K562 (cell line): ENCODE results near the gene LAX1. TPM values are rescaled to one million over a fixed set of nuclear protein-coding genes. Genes with fewer than 3 reads are reported as not detected.

ENCODE experiments used
- ATF4 ChIP-seq: fragments of 450-650 bp; formaldehyde crosslinking; IDR thresholded peaks from 2 replicates; pipeline ENCODE4 v1.4.0; 2022; ENCODE audit warnings: mild to moderate bottlenecking, moderate library complexity
- ELF1 ChIP-seq: fragments of 200-800 bp; sonication (Bioruptor generic); IDR thresholded peaks from 2 replicates; pipeline ENCODE4 v1.6.1; 2016; ENCODE audit warnings: missing genetic modification characterization, missing compliant biosample characterization
- ELK3 ChIP-seq: fragments of 450-650 bp; formaldehyde crosslinking; IDR thresholded peaks from 2 replicates; pipeline ENCODE4 v1.4.0; 2020; ENCODE audit warnings: mild to moderate bottlenecking
- IFI16 ChIP-seq: fragments of 250-450 bp; sonication (Bioruptor Pico); IDR thresholded peaks from 2 replicates; pipeline ENCODE4 v2.1.2; 2022; ENCODE audit warnings: mild to moderate bottlenecking, inconsistent platforms
- KAT2B ChIP-seq: IDR thresholded peaks from one replicate; pipeline ENCODE4 v1.6.1; 2012; ENCODE audit warnings: low read depth, mild to moderate bottlenecking, control low read depth, inconsistent platforms, low read length, moderate library complexity
- MECOM ChIP-seq: fragments of 250-450 bp; sonication (Bioruptor Pico); IDR thresholded peaks from 2 replicates; pipeline ENCODE4 v1.8.0; 2022; ENCODE audit warnings: inconsistent platforms
- MTF1 ChIP-seq: fragments of 250-450 bp; sonication (Bioruptor Pico); IDR thresholded peaks from 2 replicates; pipeline ENCODE4 v1.9.0; 2021; ENCODE audit warnings: moderate library complexity, mild to moderate bottlenecking, inconsistent platforms, borderline replicate concordance
- MYC ChIP-seq, 2 experiments: fragments of 250-450 bp in 1 of 2; sonication (Bioruptor Pico) in 1 of 2; IDR thresholded peaks; 2 replicates each; pipeline versions ENCODE4 v1.5.1 to v1.6.1; 2012 to 2021; ENCODE audit warnings: low read depth in 2 of 2, borderline replicate concordance in 1 of 2, improper control_type of control experiment in 1 of 2, low read length in 1 of 2, mild to moderate bottlenecking in 1 of 2, moderate library complexity in 1 of 2
- MYNN ChIP-seq, 2 experiments: sonication (generic); formaldehyde crosslinking in 1 of 2; IDR thresholded peaks; 2 replicates each; pipeline versions ENCODE4 v1.5.0 to v1.6.1; 2016 to 2020; ENCODE audit warnings: antibody characterized with exemption in 1 of 2, missing genetic modification reagents in 1 of 2
- POLR2AphosphoS5 ChIP-seq: IDR thresholded peaks from 2 replicates; pipeline ENCODE4 v1.6.1; 2011; ENCODE audit warnings: mild to moderate bottlenecking, low read depth, low read length, moderate library complexity; ENCODE audit not compliant: control insufficient read depth, insufficient read depth
- SETDB1 ChIP-seq: IDR thresholded peaks from one replicate; pipeline ENCODE4 v1.6.1; 2012; ENCODE audit warnings: low read length, control low read depth, inconsistent platforms
- SLC30A9 ChIP-seq: fragments of 250-450 bp; sonication (Bioruptor Pico); IDR thresholded peaks from 2 replicates; pipeline ENCODE4 v1.8.0; 2022; ENCODE audit warnings: mild to moderate bottlenecking, moderate library complexity
- SNIP1 ChIP-seq: fragments of 450-650 bp; IDR thresholded peaks from 2 replicates; pipeline ENCODE4 v1.7.1; 2017; ENCODE audit warnings: low read depth, mild to moderate bottlenecking
- YBX1 ChIP-seq: fragments of 450-650 bp; IDR thresholded peaks from 2 replicates; pipeline ENCODE4 v1.7.1; 2016; ENCODE audit warnings: mild to moderate bottlenecking
- ZKSCAN1 ChIP-seq: fragments of 150-350 bp; IDR thresholded peaks from 2 replicates; pipeline ENCODE4 v1.6.1; 2016; ENCODE audit warnings: low read depth, low read length
- ZNF24 ChIP-seq: fragments of 450-650 bp; IDR thresholded peaks from 2 replicates; pipeline ENCODE4 v1.6.1; 2016
- ZNF766 ChIP-seq: fragments of 200-800 bp; sonication (Bioruptor generic); conservative IDR thresholded peaks from 2 replicates; pipeline ENCODE4 v1.6.1; 2016; ENCODE audit warnings: missing genetic modification characterization, missing compliant biosample characterization
- ZSCAN29 ChIP-seq: fragments of 450-650 bp; IDR thresholded peaks from 2 replicates; pipeline ENCODE4 v1.6.1; 2017
- polyA plus RNA-seq, 8 experiments: library from polyadenylated mRNA; depleted of rRNA in 4 of 8; stranded (reverse) in 5 of 8; unstranded in 3 of 8; fragments of >200 nt; fragmentation: Nextera tagmentation in 2 of 8; fragmentation: Illumina TruSeq in 1 of 8; extraction: Ambion mirVana in 2 of 8; extraction: Trizol in 1 of 8; gene quantifications; 2 replicates each; pipeline versions ENCODE4 v1.2.1 to v1.2.3, GENCODE V29; 2011 to 2014; ENCODE audit warnings: inconsistent platforms in 1 of 8, missing spikeins in 1 of 8
- total RNA-seq, 7 experiments: library from RNA; depleted of rRNA in 6 of 7; stranded (reverse); fragments of >200 nt in 6 of 7; fragmentation: Illumina TruSeq in 2 of 7; extraction: Trizol in 2 of 7; gene quantifications; 2 replicates each; pipeline versions ENCODE4 v1.2.1 to v1.2.3, GENCODE V29; 2011 to 2021; ENCODE audit warnings: low replicate concordance in 1 of 7
- TF ChIP-seq, protein P1 (sequence below): sonication (generic); formaldehyde crosslinking; IDR thresholded peaks from 2 replicates; pipeline ENCODE4 v1.8.0; 2022; ENCODE audit warnings: mild to moderate bottlenecking, missing genetic modification reagents
- TF ChIP-seq, protein P2 (sequence below): sonication (generic); formaldehyde crosslinking; IDR thresholded peaks from 2 replicates; pipeline ENCODE4 v1.8.1; 2023; ENCODE audit warnings: mild to moderate bottlenecking, missing genetic modification reagents, moderate library complexity
- TF ChIP-seq, protein P3 (sequence below): fragments of 250-450 bp; sonication (Bioruptor Pico); IDR thresholded peaks from 2 replicates; pipeline ENCODE4 v1.8.0; 2022; ENCODE audit warnings: inconsistent platforms
- TF ChIP-seq, protein P4 (sequence below): IDR thresholded peaks from 2 replicates; pipeline ENCODE4 v1.6.1; 2014; ENCODE audit warnings: antibody characterized with exemption

The LAX1 gene
- total and polyA plus RNA-seq, 9 of the 15 experiments (the other 6 are each of a cell fraction or from before 2014, with no cell fraction given): not detected

DNA sequence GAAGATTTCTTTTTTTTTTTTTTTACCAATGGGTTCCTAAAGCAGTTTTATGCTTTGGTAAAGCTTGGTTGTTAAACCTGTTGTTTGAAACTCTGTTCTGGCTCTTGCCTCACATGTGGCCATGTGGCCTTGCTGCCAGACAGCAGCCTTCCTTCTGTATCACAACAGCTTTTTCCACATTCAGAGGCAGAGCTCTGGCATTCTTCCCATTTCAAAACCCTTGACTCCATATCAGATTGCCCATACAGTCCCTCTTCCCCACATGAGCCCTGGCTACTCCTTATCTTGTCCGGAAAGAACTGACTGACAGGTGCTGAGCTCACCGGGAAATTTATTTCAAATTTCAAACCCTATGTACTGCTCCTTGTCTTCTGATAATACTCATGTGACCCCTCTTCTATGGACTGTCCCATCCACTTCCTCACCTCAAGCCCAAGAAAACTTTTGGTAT is 38.5 kb upstream of the LAX1 start (continued):
- TF ChIP-seq SETDB1: no peak
- TF ChIP-seq, protein P1, sequence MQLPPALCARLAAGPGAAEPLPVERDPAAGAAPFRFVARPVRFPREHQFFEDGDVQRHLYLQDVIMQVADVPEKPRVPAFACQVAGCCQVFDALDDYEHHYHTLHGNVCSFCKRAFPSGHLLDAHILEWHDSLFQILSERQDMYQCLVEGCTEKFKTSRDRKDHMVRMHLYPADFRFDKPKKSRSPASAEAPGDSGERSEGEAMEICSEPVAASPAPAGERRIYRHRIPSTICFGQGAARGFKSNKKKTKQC: no peak
- TF ChIP-seq ELK3 (CRISPR knock-in tag): no peak
- no peak for TF ChIP-seq ZNF24
- no peak for TF ChIP-seq SLC30A9 (CRISPR knock-in tag)
- peak; percentile 99 for TF ChIP-seq MECOM
- no peak for TF ChIP-seq KAT2B
- peak; percentile 85 for TF ChIP-seq MYC (IDR thresholded peaks at IDR 0.05; ENCODE audit: low read depth, low read length)
- no peak for TF ChIP-seq MYC (CRISPR knock-in tag; IDR thresholded peaks at IDR 0.05; ENCODE audit: borderline replicate concordance, low read depth)
- no peak for TF ChIP-seq IFI16
- TF ChIP-seq, protein P2, sequence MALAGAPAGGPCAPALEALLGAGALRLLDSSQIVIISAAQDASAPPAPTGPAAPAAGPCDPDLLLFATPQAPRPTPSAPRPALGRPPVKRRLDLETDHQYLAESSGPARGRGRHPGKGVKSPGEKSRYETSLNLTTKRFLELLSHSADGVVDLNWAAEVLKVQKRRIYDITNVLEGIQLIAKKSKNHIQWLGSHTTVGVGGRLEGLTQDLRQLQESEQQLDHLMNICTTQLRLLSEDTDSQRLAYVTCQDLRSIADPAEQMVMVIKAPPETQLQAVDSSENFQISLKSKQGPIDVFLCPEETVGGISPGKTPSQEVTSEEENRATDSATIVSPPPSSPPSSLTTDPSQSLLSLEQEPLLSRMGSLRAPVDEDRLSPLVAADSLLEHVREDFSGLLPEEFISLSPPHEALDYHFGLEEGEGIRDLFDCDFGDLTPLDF: no peak
- peak; percentile 86 for TF ChIP-seq POLR2AphosphoS5
- no peak for TF ChIP-seq MTF1 (CRISPR knock-in tag)
- no peak for TF ChIP-seq ZSCAN29
- TF ChIP-seq, protein P3, sequence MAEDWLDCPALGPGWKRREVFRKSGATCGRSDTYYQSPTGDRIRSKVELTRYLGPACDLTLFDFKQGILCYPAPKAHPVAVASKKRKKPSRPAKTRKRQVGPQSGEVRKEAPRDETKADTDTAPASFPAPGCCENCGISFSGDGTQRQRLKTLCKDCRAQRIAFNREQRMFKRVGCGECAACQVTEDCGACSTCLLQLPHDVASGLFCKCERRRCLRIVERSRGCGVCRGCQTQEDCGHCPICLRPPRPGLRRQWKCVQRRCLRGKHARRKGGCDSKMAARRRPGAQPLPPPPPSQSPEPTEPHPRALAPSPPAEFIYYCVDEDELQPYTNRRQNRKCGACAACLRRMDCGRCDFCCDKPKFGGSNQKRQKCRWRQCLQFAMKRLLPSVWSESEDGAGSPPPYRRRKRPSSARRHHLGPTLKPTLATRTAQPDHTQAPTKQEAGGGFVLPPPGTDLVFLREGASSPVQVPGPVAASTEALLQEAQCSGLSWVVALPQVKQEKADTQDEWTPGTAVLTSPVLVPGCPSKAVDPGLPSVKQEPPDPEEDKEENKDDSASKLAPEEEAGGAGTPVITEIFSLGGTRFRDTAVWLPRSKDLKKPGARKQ (CRISPR knock-in tag): no peak
- no peak for TF ChIP-seq SNIP1
- 0 out of 2 replicates have a peak, but pooled peaks have one; percentile 88 for TF ChIP-seq ZNF766 (CRISPR knock-in tag)
- TF ChIP-seq ELF1 (tag): peak; percentile 63
- no peak for TF ChIP-seq YBX1
- 0 out of 2 replicates have a peak, but pooled peaks have one; percentile 40 for TF ChIP-seq ATF4 (CRISPR knock-in tag)
- TF ChIP-seq, protein P4, sequence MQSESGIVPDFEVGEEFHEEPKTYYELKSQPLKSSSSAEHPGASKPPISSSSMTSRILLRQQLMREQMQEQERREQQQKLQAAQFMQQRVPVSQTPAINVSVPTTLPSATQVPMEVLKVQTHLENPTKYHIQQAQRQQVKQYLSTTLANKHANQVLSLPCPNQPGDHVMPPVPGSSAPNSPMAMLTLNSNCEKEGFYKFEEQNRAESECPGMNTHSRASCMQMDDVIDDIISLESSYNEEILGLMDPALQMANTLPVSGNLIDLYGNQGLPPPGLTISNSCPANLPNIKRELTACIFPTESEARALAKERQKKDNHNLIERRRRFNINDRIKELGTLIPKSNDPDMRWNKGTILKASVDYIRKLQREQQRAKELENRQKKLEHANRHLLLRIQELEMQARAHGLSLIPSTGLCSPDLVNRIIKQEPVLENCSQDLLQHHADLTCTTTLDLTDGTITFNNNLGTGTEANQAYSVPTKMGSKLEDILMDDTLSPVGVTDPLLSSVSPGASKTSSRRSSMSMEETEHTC: no peak
- no peak for TF ChIP-seq ZKSCAN1
- peak; percentile 66 for TF ChIP-seq MYNN (IDR thresholded peaks at IDR 0.05)
- no peak for TF ChIP-seq MYNN (CRISPR knock-in tag; IDR thresholded peaks at IDR 0.05)
